GM19240 (cell line): Measurements from ENCODE around the gene GTPBP4.

Experiments used
- DNase-seq: peaks from one replicate; pipeline ENCODE4 v3.0.0; 2011; ENCODE audit warnings: low spot score; ENCODE audit not compliant: insufficient read length

Gene GTPBP4

GRCh38 chr10:987870-988666 is at the start of gene GTPBP4:
GTPBP4 (plus strand) TSS chr10:988434; CDS start chr10:988480, 46 bp downstream.
- DNase-seq = peak; percentile 96

GRCh38 chr10:938941-939678 is 49.1 kb upstream of the GTPBP4 start:
- no peak for DNase-seq

GRCh38 chr10:943334-944033 is 44.8 kb upstream of the GTPBP4 start:
- DNase-seq = peak; percentile 30

DNA sequence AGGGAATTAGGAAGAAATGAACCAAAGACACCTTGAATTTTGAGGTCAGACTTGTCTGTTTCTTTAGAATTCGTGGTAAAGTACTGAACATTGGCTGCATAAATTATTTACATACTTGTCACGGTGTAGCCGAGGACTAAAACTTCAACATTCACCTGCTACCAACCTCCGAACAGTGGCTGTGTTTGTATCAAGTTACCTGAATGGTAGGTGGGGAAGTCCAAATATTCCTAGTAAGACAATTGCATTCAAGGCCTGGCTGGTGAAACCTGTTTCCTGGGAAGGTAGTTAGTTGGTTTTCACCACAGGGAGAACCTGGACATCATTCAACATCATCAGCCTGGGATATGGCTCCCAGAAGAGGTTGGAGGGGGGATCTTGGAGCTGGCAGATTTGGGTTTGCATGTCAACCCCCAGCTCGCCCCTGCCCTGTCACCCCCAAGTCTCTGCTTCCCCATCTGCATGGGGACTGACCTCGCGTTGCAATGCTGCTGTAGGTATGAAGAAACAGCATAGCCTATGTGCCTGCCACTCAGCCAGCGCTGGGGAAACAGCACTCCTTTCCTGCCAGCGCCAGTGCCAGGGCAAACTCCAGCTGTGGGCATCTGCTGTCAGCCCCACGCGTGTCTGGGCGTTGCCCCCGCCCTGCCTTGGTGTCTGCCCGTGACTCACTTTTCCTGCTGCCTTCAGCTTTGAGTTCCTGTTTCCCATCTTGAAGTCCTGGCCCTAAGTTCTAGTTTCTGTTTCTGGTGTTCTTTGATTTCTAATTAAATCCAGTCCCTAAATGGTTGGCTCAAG is 44.0 kb upstream of the GTPBP4 start:
- no peak for DNase-seq

- DNase-seq = no peak
Measured at GRCh38 chr10:945778-946177, 42.5 kb upstream of the GTPBP4 start.

DNA sequence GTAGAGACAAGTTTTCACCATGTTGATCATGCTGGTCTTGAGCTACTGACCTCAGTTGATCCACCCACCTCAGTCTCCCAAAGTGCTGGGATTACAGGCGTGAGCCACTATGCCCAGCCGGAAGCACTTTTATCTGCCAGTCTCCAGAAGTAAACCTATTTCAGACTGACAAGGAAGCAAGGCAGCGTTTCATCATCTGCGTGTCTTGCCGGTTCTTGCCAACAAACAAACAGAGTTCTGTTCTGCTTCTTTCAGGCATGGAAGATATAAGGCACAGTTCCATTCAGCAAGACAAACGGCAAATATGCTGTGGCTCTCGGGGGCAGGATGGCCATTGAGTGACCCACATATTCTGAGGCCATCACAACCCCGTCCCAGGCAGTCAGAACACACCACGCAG is 41.2 kb upstream of the GTPBP4 start:
- DNase-seq = no peak

DNA sequence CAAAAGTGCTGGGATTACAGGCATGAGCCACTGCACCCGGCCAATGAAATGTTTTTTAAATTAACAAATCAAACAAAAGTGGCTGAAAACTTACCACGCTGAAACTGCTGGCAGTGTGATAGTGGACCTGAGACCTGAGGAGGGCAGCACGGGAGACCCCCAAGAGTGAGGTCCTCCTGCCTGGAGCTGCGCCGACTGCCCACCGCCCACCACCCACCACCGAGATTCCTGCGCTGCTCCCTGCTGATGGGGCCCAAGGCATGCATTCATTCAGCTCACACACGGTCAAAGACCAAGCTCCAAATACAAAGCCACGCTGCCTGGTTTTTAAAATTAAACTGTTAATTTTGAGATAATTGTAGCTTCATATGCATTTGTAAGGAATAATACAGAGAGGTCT is 40.4 kb upstream of the GTPBP4 start:
- no peak for DNase-seq

DNA sequence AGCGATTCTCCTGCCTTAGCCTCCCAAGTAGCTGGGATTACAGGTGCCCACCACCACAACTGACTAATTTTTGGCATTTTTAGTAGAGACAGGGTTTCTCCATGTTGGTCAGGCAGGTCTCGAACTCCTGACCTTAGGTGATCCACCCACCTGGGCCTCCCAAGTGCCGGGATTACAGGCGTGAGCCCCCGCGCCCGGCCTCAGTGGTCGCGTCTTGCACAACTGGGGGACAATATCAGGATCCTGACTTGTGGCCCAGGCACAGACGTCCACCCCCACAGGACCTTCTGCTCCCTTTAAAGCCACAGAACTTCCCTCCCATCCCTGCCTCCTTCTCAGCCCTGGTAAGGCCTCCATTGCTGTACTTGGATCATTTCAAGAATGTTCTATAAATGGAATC is 39.9 kb upstream of the GTPBP4 start:
- DNase-seq = no peak

DNA sequence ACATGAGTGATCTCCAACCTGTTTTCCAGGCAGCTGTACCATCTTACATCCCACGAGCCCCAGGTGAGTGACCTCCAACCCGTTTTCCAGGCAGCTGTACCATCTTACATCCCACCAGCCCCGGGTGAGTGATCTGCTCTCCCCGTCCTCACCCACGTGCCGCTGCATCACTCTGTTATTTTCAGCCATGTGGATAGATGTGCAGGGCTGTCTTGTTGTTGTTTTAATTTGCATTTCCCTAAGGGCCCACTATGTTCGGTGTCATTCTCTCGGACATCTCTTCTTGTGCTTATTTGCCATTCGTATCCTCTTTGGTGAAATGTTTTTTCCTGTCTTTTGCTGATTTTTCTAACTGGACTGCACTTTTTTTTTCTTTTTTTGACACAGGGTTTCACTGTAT is 38.8 kb upstream of the GTPBP4 start:
- no peak for DNase-seq

DNA sequence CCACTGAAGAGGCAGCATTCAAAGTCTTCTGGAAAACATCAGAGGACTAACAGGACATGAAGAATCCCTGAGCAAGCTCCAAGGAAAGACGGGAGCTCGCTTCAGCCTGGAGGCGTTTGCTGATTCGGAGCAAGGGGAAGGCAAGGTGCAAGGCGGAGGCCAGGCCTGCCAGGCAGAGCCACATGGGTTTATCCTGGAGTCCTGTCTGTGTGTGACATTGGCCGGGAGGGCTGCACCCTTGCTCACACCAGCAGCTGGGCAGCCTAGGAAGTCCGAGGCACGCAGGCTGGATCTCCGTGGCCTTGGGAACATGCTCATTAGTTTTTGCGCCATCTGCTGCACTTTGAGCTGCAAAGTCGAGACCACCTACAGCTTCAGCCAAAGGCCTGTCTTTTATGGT is 34.4 kb upstream of the GTPBP4 start:
- no peak for DNase-seq

DNA sequence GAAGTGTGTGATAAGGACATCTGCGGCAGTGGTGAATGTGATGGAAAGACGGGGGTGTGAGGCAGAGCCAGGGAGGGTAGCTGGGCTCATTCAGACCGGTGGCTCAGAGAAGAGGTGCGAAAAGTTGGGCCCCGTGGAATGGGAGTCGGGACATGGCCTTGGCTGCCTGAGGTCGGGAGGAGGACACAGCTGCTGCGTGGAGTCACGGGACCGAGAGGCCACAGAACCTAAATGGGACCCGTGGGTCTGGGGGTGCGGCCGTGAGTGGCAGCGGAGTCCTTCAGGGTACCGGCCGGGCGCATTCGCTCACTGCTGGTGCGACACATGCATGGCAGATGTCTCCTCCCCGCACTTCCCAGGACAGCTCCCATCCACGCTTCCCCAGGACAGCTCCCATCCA is 33.8 kb upstream of the GTPBP4 start:
- DNase-seq = no peak

GRCh38 chr10:955127-955819 is 33.0 kb upstream of the GTPBP4 start:
- DNase-seq = no peak

DNA sequence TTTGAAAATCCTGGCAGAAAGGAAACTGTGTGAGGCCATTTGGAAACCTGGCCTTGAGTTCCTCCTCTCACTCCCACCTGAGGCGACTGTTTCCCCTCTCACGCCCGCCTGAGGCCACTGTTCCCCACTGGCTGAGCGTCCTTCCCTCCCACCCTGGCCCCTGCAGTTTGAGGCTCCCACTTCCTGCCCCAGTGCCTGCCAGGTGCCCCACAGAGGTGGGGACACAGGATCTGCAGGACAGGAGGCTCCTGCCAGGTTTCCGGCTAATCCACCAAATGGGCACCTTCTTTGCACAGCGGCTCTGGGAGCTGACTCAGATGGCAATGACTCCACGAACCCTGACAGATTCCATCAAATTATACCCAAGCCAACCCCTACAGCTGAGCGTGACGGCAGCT is 32.4 kb upstream of the GTPBP4 start:
- DNase-seq = no peak

GRCh38 chr10:958106-958505 is 30.1 kb upstream of the GTPBP4 start:
- DNase-seq = no peak

- DNase-seq = no peak
Measured at GRCh38 chr10:958856-959255, 29.4 kb upstream of the GTPBP4 start.

GRCh38 chr10:962342-962741 is 25.9 kb upstream of the GTPBP4 start:
- no peak for DNase-seq

GRCh38 chr10:963186-963585 is 25.0 kb upstream of the GTPBP4 start:
- DNase-seq = no peak

GRCh38 chr10:963655-964054 is 24.6 kb upstream of the GTPBP4 start:
- DNase-seq = no peak

- no peak for DNase-seq
Measured at GRCh38 chr10:964321-964987, 23.8 kb upstream of the GTPBP4 start.

GRCh38 chr10:964988-965417 is 23.2 kb upstream of the GTPBP4 start:
- DNase-seq = no peak
